Ishikawa (cell line): ENCODE measurements around the gene GABPB2.

Source experiments
- CEBPB ChIP-seq: IDR thresholded peaks from 2 replicates; pipeline ENCODE4 v1.6.1; 2012
- CREB1 ChIP-seq: IDR thresholded peaks from 2 replicates; pipeline ENCODE4 v1.6.1; 2012; ENCODE audit warnings: low read depth
- EGR1 ChIP-seq: IDR thresholded peaks from 2 replicates; pipeline ENCODE4 v1.6.1; 2012
- MAX ChIP-seq: IDR thresholded peaks from 2 replicates; pipeline ENCODE4 v1.6.1; 2012
- TCF12 ChIP-seq: IDR thresholded peaks from 2 replicates; pipeline ENCODE4 v1.6.1; 2012; ENCODE audit warnings: low read depth

- TF ChIP-seq EGR1 (no peak), CREB1 (no peak), CEBPB (no peak), TCF12 (no peak), MAX (no peak)
These were observed 100.6 kb downstream of the GABPB2 start for GRCh38 chr1:151171190-151171589.
